Activated CD8-positive, alpha-beta memory T cell treated with anti-CD3 and anti-CD28 coated beads, Interleukin-2, amount 50 U/mL, for 4 hours (primary cell): ENCODE data around the gene LRP2.
"Not testable (repeated sequence)": the region's sequence is repeated elsewhere in the genome, so short reads cannot be mapped to it uniquely, and the experiment has no call there.

ENCODE experiments used
- DNase-seq: peaks from one replicate; pipeline ENCODE4 v3.0.0-alpha.2; 2020

The LRP2 gene

GRCh38 chr2:169345486-169346437 is 16.6 kb downstream of the LRP2 start:
- DNase-seq = no peak

DNA sequence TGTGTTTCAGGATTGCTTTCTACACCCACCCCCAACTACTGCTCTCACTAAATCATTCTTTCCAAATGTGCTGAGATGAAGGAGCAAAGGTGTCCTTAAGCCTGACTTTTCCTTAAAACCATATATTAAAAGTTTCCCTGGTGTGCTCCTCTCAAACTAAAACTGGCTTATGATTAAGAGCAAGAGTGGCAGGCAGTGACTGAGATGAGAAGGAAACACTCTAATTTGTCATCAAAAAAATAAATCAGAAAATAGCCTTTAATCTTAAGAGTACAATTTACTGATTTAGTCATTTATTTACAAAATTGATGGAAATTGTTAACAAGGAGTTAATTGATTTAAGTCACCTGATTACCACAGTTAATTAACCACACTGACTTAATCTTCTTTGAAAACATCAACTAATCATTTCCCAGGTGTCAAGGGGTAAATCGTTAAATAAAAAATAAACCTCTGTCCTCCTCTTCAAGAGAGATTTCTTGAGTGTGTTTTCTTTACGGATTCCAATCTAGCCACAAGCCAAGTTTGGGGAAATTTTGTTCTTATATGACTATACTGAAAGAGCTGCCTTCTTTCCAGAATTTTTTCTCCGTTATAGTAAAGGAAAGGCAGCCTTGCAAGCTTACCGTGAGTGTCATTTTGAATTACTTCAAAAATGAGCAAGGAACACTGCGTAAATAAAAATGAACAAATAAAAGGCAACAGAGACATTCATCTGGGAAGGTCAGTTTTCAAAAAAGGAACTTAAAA is 17.4 kb downstream of the LRP2 start:
- no peak for DNase-seq

GRCh38 chr2:169343202-169343601 is 19.1 kb downstream of the LRP2 start:
- no peak for DNase-seq

DNA sequence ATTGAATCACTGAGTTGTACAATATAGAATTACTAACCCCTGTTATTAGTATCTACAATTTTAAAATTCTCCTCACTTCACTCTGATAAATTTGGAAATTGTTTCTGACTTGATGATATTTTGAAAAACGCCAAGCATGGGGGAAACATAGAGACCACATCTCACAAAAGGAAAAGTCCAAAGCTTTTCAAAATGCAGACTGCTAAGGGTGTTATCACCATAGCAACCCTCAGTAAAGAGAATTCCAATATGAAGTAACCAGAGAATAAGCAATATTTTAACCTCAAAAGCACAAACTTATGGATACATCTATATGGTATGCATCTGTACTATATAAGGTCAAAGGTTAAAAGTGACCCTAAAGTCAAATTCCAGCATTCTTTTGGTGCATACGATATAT is 22.7 kb downstream of the LRP2 start:
- no peak for DNase-seq

- DNase-seq = no peak
These were observed 25.6 kb downstream of the LRP2 start for GRCh38 chr2:169336695-169337094.

DNA sequence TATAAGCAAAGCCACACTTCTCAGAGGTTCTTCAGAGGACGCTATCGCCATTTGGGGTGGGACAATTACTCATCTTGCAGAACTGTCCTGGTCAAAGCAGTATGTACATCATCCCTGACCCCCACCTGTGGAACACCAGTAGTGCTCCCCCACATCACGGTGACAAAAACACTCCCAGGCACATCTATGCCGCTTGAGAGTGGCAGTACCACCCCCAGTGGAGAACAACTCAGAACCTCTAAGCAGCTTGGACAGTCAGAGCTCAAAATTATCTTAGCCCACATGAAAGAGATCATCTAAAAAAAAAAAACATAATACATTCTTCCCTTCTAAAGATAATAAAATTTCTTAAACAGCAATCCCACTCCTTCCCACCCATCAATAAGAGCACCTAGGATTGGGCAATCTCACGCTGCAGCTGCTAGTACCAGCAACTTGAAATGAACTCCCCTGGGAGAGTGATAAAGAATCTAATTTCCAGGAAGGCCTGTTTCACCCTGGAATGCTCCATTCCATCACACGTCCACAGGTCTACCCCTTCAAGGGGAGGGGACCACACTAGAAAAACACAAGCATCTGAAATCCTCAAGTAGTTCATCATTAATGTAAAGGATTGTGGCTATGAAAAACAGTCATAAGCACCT is 31.7 kb downstream of the LRP2 start:
- no peak for DNase-seq

GRCh38 chr2:169329688-169330554 is 32.4 kb downstream of the LRP2 start:
- no peak for DNase-seq

DNA sequence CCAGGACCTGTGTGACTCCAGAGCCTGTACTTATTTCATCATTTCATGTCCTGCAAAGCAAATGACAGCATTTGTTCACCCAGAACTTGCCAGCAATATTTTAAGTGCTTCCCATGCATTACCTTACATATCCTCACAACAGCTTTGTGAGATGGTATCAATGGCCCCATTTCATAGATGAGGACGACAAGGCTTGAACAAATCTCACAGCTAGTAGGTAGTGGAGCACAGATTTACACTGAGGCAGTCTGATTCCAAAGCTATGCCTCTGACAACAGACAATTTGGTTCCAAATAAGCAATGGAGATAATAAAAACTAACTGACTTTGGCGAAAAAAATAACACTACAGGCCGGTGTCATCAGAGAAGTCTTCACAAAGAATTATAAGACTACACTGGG is 33.5 kb downstream of the LRP2 start:
- DNase-seq = no peak

- not testable (repeated sequence) for DNase-seq
These were observed 34.5 kb downstream of the LRP2 start for GRCh38 chr2:169327837-169328236.

DNA sequence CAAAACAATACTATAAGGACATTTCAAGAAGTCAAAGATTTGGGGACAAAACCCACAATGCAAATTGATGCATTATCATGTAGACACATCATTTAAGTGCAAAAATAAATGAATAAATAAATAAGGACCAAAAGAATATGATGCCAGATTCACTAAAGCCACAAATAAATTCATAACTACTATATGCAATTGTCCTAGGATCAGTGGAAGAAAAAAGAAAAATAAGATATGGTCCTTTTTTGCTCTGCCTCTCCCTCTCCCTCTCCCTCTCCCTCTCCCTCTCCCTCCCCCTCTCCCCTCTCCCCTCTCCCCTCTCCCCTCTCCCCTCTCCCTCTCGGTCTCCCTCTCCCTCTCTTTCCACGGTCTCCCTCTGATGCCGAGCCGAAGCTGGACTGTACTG is 36.4 kb downstream of the LRP2 start:
- DNase-seq = not testable (repeated sequence)

- no peak for DNase-seq
These were observed 37.6 kb downstream of the LRP2 start for GRCh38 chr2:169324581-169325260.

- no peak for DNase-seq
These were observed 38.5 kb downstream of the LRP2 start for GRCh38 chr2:169323841-169324240.

DNA sequence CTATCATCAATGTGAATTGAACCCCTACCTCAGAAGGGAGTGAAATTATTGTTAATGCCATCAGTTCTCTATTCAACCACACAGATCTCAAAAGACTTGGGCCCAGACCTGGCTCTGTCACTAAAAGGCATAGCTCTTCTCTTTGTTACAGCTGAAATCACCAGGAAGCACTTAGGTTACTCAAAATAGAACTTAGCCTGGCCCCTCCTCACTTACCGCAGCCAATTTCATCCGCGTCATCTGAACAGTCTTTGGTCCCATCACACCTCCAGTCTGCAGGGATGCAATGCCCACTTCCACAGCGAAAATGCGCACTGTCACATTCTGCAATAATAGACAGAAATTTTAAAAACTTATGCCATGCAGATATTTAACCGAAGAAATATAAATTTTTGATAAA is 41.8 kb downstream of the LRP2 start:
- DNase-seq = no peak

DNA sequence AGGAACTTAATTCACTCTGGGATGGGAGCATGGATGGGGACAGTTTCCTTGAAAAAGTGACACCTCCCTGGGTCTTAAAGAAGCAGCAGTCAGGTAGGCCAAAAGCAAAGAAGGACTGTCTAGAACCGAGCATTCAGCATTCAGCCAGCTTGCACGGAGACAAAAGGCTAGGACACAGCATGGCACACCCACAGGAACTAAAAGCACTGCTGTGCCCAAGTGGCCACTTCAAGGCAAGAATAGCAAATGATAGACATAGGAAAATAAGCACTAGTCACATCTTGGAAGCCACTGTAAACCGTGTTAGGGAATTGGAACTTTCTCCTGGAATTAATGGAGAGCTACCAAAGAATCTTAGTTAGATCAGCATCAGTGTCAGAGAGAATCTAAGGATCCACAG is 47.0 kb downstream of the LRP2 start:
- no peak for DNase-seq

GRCh38 chr2:169308349-169308748 is 54.0 kb downstream of the LRP2 start:
- not testable (repeated sequence) for DNase-seq

- not testable (repeated sequence) for DNase-seq
These were observed 57.6 kb downstream of the LRP2 start for GRCh38 chr2:169304689-169305088.

DNA sequence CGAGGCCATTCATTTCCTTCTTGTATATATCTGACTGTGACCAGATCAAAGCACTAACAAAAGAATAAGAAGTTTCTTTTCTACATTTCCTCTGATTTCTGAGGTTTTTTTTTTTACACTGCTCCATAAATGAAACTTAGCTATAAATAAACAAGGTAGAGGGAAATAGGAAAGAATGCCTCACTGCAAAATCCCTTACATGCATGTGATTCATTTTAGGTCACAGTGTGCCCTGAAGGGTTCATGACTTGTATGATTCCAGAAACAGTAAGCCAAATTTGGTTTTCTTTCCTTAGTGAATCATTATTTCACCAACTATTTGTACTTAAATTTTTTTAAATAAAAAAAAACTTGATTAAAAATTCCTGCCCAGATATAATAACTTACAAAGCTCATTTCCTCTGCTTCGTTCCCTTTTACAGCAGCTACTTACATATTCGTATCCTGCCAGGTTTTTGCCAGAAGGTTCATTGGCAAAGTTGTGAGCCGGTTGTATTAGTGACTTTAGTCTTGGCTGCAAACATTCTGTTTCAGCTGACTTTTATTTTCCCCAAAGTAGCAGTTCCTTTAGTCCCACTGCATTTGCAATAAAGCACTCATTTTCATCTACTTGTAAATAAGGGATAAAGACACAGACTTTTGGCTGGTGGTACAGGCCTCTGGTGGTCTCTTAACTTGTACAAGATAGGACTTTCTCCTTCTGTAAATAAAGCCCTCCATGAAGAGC is 58.6 kb downstream of the LRP2 start:
- no peak for DNase-seq

DNA sequence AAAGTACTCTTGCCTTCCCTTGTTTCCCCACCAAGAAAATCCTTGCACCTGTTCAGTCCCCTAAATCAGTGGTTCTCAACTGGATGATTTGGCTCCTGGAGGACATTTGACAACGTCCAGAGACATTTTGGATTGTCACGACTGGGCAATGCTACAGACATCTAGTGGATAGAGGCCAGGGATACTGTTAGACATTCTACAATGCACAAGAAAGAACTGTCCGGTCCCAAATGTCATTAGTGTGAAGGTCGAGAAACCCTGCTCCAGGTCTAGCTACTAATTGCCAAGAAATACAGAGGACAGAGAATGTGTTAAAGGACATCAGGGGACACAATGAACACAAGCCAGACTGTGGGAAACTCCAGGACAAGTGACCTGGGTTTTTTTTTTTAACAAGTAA is 60.0 kb downstream of the LRP2 start:
- DNase-seq = no peak

GRCh38 chr2:169301596-169302335 is 60.6 kb downstream of the LRP2 start:
- DNase-seq = no peak
